ENCODE measurements around the gene ORC6. TPM values are rescaled to one million over a fixed set of nuclear protein-coding genes. Genes with fewer than 3 reads are reported as not detected.

Gene ORC6
- polyA plus RNA-seq, 1 donor (not counting 4 experiments of a cell fraction or from before 2014, with no cell fraction given), result 21.9 TPM

DNA sequence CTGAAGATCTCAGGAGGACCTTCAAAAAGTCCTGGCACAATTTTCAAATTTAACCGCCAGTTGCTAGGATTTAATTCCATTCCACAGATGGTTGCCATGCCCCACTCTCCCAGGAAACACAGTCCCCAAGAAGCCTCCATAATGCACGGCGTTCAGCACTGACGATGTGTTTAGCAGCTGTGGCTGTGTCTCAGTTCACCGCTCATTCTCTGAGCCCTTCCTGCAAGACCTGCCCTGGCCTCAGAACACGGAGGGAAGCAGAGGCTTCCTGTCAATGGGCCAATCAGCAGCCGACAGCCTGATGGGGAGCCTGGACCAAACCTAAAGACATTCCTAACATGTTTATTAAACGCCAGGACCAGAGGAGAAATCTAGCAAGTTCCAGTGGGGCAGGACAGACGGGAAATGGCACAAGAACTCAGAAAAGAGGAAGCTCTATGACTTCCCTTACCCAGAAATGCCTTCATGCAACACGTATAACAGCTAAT lies 53.8 kb downstream of the ORC6 start:
- Histone ChIP-seq H3K27ac (ENCODE audit: control insufficient read depth, insufficient read depth, low read length) (no peak overlapping the region), H3K4me3 (ENCODE audit: control insufficient read depth in 2 of 3, extremely low read depth in 1 of 3, insufficient read depth in 2 of 3, low read depth in 1 of 3, low read length in 3 of 3) (no peak overlapping the region), H2AFZ (ENCODE audit: control insufficient read depth, low read length) (peak overlapping the region; percentile 75), H3K4me2 (ENCODE audit: control insufficient read depth, extremely low read depth, insufficient read depth, low read depth, low read length) (peak overlapping the region; percentile 22), H3K9ac (ENCODE audit: control insufficient read depth, extremely low read depth, insufficient read depth, low read length) (no peak overlapping the region), H3K9me3 (ENCODE audit: control insufficient read depth, low read depth, low read length) (no peaks in the 10 kb centered on the region), H4K20me1 (ENCODE audit: control insufficient read depth, extremely low read depth, insufficient read depth, low read length) (no peaks in the 10 kb centered on the region), H3K27me3 (ENCODE audit: control insufficient read depth, extremely low read depth, insufficient read depth, low read length) (no peaks in the 10 kb centered on the region), H3K4me1 (ENCODE audit: control insufficient read depth, extremely low read depth, insufficient read depth, low read length) (peaks cover 5% of the 10 kb centered on the region), H3K9me1 (ENCODE audit: control insufficient read depth, extremely low read depth, insufficient read depth, low read length) (no peaks in the 10 kb centered on the region), H3K79me2 (ENCODE audit: control insufficient read depth, insufficient read depth, low read length) (no peaks in the 10 kb centered on the region), H3K36me3 (ENCODE audit: control insufficient read depth in 2 of 2, extremely low read depth in 1 of 2, insufficient read depth in 2 of 2, low read length in 2 of 2) (no peaks in the 10 kb centered on the region)
- FAIRE-seq (no peak), DNase-seq (ENCODE audit: low read depth, low spot score) (no peak)
- no peak for TF ChIP-seq EZH2 (IDR thresholded peaks at IDR 0.05; ENCODE audit: low read length)
- TF ChIP-seq, protein P1, sequence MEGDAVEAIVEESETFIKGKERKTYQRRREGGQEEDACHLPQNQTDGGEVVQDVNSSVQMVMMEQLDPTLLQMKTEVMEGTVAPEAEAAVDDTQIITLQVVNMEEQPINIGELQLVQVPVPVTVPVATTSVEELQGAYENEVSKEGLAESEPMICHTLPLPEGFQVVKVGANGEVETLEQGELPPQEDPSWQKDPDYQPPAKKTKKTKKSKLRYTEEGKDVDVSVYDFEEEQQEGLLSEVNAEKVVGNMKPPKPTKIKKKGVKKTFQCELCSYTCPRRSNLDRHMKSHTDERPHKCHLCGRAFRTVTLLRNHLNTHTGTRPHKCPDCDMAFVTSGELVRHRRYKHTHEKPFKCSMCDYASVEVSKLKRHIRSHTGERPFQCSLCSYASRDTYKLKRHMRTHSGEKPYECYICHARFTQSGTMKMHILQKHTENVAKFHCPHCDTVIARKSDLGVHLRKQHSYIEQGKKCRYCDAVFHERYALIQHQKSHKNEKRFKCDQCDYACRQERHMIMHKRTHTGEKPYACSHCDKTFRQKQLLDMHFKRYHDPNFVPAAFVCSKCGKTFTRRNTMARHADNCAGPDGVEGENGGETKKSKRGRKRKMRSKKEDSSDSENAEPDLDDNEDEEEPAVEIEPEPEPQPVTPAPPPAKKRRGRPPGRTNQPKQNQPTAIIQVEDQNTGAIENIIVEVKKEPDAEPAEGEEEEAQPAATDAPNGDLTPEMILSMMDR (optimal IDR thresholded peaks at IDR 0.05 in 1 of 3, IDR thresholded peaks at IDR 0.05 in 1 of 3, conservative IDR thresholded peaks at IDR 0.05 in 1 of 3; ENCODE audit: extremely low read depth in 1 of 3, insufficient read depth in 2 of 3, low read length in 3 of 3), result no peak
- dilution Hi-C loops (cut with MboI; ENCODE audit: extremely low pct_ligation_motif_present, low sequenced_read_pairs), result no loop called here

DNA sequence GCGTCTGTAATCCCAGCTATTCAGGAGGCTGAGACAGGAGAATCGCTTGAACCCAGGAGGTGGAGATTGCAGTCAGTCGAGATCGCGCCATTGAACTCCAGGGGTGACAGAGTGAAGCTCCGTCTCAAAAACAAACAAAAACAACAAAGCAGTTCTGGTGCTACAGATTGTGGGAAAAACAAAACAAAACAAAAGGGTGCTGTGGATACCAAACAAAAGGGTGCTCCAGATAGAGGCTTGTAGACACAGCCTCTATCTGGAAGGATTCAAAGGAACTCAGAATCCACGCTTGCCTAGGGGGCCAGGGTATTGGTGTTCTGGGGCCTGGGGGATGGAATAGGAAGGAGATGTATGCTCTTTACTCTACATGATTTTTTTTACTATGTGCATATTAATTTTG lies 56.2 kb downstream of the ORC6 start:
- H3K4me1 ChIP-seq (ENCODE audit: control insufficient read depth, extremely low read depth, insufficient read depth, low read length), result peaks cover 5% of the 10 kb centered on the region
- FAIRE-seq (no peak), DNase-seq (ENCODE audit: low read depth, low spot score) (no peak)
- H3K27me3 ChIP-seq (ENCODE audit: control insufficient read depth, extremely low read depth, insufficient read depth, low read length), result no peaks in the 10 kb centered on the region
- no peak overlapping the region for H3K4me2 ChIP-seq (ENCODE audit: control insufficient read depth, extremely low read depth, insufficient read depth, low read depth, low read length)
- no peak overlapping the region for H3K27ac ChIP-seq (ENCODE audit: control insufficient read depth, insufficient read depth, low read length)
- no peaks in the 10 kb centered on the region for H3K79me2 ChIP-seq (ENCODE audit: control insufficient read depth, insufficient read depth, low read length)
- no peak overlapping the region for H3K9ac ChIP-seq (ENCODE audit: control insufficient read depth, extremely low read depth, insufficient read depth, low read length)
- H4K20me1 ChIP-seq (ENCODE audit: control insufficient read depth, extremely low read depth, insufficient read depth, low read length), result no peaks in the 10 kb centered on the region
- H3K9me3 ChIP-seq (ENCODE audit: control insufficient read depth, low read depth, low read length), result no peaks in the 10 kb centered on the region
- dilution Hi-C loops (cut with MboI; ENCODE audit: extremely low pct_ligation_motif_present, low sequenced_read_pairs), result no loop called here
- H3K9me1 ChIP-seq (ENCODE audit: control insufficient read depth, extremely low read depth, insufficient read depth, low read length), result no peaks in the 10 kb centered on the region
- H3K36me3 ChIP-seq (ENCODE audit: control insufficient read depth in 2 of 2, extremely low read depth in 1 of 2, insufficient read depth in 2 of 2, low read length in 2 of 2), result no peaks in the 10 kb centered on the region
- no peak for TF ChIP-seq EZH2 (IDR thresholded peaks at IDR 0.05; ENCODE audit: low read length)
- TF ChIP-seq, protein P1 (optimal IDR thresholded peaks at IDR 0.05 in 1 of 3, IDR thresholded peaks at IDR 0.05 in 1 of 3, conservative IDR thresholded peaks at IDR 0.05 in 1 of 3; ENCODE audit: extremely low read depth in 1 of 3, insufficient read depth in 2 of 3, low read length in 3 of 3), result no peak
- no peak overlapping the region for H2AFZ ChIP-seq (ENCODE audit: control insufficient read depth, low read length)
- no peak overlapping the region for H3K4me3 ChIP-seq (ENCODE audit: control insufficient read depth in 2 of 3, extremely low read depth in 1 of 3, insufficient read depth in 2 of 3, low read depth in 1 of 3, low read length in 3 of 3)
